NCI-H1092 (cell line): ENCODE measurements around the gene ZP1.
A peak's percentile ranks its signal among the peaks of the same experiment; 100 is the strongest.

Source experiments
- DNase-seq: peaks from one replicate; lab custom pipeline; 2025; lab: John Stamatoyannopoulos, UW

ZP1 gene

DNA sequence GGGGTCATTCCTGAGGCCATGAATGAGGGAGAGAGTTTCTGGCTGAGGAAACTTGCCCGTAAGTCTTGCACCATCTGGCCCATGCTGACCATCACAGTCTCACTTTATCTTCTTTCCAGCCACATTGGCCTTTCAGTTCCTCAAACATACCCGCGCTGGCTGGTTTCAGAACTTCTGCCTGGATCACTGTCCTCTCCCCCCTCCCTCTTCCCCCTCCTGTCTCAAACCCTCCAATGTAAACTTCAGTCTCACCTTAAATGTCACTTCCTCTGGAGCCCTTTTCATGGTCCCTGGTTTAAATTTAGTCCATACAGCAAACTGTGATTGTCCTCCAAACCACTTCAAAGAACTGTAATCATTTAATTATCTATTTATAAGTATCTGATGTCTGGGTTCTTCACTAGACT, 42.9 kb downstream of the ZP1 start:
- no peak for DNase-seq

DNA sequence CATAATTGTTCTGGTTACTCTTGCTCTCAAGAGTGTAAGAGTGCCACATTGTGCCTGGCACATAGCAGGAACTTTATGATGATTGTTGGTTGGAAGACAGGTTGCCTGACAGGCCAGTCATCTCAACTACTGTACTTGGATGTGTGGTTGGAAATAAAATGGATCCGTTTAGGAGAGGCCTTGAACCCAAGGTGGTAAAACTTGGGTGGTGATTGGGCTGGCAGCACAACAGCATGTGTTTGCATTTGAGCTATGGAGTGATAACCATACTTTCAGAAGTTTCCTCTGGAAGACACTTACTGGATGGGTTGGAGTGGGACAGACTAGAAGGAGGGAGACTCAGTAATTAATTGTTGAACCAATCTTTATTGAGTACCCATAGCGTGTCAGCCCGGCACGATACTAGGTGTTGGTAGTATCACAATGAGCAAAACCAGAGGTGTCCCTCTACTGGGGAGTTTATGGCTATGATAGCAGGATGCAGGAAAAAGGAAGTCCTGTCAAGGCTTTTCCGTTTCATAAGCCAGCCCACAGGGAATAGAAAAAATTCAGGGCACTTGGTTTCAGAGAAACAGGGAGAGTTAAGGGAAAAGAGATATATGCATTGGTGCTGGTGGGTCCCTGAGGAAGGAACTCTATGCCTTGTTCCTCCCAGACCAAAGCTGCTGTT, 43.5 kb downstream of the ZP1 start:
- DNase-seq: no peak

DNA sequence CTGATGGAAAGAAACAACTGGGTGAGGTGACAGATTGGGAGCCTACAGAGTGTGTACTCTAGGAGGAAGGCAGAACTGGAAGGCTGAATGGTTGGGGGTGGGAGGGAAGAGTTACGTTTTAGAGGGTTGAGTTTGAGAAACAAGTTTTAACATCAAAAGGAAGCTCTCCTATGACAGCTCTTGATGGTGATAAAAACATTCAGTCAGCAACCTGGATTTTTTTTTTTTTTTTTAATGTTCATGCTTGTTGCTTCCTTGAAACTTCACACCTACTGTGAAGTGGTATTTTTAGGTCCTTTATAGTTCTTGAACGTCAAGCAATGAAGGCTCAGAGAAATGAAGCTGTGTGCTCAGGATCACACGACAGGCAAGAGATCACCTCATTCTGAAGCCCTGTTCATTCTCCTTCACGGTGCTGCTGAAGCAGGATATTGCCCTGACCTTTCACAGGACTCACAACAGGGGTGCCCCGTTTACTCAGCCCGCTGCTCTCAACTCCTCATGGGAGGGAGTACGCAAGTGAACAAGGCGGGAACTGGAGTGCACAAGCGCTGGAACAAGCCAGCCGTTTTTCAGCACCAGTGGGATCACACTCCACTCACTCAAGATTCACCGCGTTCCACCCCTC, 45.0 kb downstream of the ZP1 start:
- DNase-seq: no peak

DNA sequence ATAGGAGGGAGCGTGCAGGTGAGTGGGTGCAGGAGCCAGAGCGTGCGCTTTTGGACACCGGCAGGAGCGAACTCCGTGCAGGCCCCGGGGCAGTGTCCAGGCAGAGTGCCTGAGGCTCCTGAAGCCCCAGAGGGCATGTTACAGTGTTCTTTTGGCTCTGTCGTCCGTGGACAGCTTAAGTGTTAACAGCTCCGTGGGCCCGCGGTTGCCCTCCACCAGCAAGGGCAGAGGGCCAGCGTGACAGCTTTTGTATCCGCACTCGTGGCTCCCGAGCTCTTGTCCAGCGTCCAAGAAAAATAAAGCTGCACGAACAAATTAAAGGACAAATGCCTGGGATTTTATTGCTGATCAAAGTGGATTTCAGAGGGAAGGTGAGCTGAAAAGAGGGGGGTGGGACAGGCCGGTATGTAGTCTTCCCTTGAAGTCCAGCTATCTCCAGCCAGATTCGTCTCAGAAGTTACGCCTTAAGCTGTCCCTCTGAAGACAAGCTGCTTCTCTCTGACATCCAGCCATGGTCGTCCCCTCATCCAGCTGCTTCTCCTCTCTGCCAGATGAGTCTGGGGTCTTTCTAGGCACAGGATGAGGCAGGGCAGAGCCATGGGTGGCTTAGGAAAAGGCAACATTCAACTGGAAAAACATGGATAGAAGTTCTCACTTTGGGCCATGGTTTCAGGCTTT, 45.6 kb downstream of the ZP1 start:
- DNase-seq: no peak

DNA sequence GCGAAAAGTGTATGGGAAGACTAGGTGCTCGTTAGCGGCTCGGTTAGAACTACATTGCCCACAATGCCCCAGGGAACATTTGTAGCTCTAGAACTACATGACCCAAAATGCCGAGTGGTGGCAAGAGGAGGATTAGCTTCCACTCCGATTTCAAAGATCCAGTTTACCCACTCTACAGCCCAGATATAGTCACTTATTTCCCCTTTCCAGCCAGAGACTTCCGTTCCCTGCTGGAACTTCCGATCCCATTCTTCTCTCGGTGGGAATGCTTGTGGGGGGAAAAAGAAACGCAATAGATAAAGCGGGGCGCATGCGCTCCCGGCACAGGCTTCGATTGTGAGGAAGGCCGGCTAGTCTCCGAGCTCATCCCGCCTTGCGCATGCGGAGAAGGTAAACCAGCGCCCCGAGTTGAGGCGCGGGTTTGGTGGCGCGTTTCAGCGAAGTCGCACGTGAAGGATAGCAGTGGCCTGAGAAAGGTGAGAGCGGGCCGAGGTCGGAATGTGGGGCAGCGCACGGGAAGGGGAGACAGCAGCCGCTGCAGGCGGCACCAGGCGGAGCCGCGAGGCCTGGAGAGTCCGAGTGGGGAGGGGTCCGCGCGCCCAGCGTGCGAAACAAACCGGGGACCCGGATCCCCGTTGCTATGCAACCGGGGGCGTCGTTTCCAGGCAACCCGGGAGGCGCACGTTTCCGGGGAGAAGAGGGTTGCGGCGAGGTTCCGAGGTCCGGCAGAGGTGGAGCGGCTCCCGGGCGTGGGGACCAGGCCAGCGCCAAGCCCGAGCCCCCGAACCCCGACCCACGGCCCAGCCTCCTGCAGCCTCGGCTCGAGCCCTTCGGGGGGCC, 46.7 kb downstream of the ZP1 start, which contains the start of gene TMEM109:
TSS of gene TMEM109 (plus strand) at position 366 of the 840 bp plus-strand sequence. CDS start 5,536 bp downstream, outside the sequence.
- DNase-seq: peak; percentile 92

DNA sequence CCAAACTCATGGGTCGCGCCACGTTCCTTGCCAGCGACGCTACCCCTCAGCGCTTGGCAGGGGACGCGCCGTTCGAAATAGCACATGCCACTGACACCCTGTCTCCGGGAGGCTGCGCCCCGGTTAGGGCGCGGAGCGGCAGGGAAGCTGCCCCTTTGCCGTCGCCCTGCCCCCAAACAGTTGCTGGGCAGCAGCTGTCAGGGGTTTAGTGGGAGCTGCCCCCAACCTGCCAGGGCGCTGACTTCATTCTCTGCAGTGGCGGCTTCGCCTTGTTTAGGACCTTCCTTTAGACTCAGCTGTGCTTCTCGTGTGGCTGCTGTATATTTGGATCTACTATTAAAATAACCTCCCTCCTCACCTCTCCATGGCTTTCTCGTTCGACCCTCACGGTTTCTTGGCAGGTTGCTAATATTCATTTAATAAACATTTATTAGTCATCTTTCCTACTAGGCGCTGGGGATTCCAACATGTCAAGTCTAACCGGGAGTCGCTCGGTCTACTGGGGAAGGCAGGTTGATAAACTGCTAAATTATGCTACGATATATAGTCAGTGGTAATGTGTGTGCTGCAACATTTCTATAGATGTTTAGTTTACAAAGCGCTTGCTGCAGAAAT, 47.4 kb downstream of the ZP1 start:
- DNase-seq: no peak

DNA sequence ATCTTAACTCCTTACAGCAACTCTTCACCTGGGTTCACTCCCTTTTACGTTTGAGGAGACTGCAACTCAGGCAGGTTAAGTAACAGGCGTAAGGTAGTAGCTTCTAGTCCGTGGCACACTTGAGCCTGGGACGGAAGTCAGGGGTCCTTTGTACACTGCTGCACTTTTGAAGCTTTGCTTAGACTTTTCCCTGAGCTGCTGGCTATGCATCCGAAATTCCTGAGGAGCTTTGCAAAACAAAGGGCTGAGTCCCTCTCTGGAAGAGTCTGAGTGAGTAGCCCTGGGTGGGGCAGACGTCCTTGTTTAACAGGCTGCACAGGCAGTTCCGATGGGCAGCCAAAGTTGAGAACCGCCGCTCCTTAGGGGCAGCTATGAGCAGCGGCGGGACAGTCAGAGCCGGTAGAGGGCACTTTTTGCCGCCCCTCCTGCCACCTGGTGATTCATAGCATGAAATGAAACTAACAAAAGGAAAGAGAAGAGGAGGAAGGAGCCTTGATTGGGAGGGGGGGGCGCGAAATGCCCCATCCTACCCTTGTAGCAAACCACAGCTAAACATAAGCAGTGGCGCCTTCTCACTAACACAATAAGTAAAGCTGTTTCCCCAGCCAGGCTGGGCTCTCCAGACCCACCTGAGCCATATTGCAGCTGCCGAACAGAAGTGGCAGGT, 48.0 kb downstream of the ZP1 start:
- no peak for DNase-seq

DNA sequence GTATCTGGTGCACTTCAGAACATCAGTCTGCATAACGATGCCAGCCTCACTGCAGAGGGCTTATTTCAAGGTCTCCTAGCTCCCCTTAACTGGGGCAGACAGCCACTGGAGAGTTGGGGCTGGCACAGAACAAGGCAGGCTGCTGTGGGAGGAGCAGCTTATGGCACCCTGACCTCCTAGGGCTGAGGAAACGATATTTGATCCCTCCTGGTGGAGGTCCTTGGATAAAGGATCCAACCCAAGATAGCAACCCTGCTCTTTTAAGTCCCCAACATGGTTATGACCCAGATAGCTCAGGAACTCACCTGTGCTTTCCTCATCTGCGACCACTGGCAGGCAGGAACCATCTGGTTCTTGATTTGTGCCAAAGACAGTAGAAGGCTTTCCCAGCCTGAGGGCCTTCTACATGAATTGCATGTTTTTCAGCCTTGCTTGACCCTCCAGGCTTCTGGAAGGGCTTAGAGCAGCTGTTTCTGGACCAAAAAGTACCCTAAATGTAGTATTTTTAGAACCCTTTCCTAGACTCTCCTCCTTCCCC, 49.4 kb downstream of the ZP1 start:
- DNase-seq: no peak

DNA sequence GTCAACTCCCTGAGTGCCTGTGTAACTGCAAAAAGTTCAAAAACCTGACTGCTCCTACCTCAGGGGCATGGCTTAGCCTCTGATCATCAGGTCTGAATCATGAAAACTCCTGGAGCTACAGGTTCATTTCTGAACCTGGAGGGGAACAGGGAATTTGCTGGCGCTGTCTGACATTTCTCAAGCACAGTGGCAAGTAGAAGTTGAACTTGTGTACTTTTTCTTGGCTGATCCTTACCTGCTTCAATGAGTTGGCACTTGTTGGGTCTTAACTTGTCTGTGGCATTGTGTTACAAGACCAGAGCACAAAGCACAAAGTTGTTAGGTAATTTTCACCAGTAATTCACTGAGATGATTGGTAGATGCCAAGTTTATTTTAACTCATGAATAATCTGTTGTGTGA, 49.9 kb downstream of the ZP1 start:
- DNase-seq: no peak

DNA sequence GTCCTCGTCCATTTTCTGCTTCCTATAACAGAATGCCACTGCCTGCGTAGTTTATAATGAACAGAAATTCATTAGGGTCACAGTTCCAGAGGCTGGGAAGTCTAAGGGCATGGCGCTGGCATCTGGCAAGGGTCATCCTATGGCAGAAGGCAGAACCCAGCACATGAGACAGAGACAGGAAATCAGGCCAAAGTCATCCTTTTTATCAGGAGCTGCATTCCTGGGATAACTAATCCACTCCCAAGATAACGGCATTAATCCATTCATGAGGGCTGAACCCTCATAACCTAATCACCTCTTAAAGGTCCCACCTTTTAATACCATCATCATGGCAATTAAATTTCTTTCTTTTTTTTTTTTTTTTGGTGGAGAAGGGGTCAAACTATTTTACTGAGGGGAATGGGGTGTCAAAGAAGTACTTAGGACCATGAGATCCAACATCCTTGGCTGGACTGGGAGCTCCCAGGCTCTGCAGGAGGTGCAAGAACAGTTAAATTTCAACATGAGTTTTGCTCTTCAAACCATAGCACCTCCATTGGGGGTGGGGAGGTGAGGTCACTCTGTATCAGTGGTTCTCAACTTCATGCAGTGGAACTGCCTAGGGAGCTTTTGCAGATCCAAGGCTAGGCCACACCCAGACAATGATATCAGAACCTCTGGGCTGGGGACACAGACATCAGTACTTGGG, 51.1 kb downstream of the ZP1 start:
- no peak for DNase-seq

DNA sequence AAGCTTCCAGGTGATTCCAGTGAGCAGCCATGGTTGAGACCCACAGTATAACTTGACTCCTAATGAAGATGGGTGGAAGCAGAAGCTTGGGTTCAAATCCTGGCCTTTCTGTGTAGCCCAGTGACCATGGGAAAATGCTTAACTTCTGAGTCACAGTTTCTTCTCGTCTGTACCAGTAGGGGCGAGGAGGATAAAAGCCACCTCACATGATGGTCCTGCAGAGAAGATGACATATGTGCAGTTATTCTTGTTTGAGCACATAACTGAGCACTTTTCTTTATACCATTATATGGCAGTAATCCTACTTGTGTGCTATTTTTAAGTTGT, 51.6 kb downstream of the ZP1 start:
- DNase-seq: no peak

DNA sequence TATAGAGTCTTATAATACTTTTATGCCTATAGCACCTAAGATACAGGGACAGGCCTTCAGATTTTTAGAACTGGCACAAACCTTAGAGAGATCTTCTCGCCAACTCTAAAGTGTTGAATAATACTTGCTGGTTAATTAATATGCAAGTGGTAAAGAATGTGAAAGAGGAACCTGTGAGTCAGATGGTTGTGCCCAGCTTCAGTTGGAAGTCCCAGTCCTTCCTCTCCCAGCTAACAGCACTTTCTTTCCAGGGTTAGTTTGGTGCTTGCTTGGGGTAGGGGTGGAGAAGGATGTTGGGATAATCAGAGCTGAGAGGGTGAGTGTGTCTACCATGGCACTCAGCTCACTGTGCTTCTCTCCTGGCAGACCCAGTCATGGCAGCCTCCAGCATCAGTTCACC, 52.0 kb downstream of the ZP1 start:
- no peak for DNase-seq

DNA sequence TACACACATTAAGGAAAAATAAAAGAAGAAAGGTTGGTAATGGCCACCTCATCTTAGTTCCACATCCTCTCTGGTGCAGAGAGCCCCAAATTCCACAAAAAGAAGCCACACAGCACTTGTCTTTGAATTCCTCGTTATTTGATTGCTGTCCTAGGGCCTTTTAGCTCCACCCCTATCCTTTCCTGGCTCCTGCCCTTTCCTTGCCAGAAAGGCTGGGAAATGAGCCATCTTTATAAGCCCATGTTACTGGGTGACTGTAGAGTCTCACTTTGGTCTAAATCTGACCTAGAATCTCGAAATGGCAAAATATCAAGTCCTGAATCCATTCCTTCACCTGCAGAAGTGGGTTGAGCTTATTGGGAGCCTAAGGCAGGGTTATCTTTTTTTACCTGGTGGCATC, 52.6 kb downstream of the ZP1 start:
- no peak for DNase-seq

DNA sequence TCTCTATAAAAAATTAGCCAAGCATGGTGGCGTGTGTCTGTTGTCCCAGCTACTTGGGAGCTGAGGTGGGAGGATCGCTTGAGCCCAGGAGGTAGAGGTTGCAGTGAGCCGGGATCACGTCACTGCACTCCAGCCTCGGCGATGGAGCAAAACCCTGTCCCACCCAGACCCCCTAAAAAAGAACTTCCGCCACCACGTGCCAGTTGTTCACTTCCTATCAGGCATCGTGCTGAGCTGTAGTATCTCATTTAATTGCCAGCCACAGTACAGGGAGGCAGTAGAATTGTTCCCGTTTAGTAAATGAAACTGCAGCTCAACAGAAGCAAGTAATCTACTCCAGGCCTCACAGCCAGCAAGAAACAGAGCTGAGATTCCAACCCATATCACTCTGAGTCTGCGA, 53.9 kb downstream of the ZP1 start:
- no peak for DNase-seq

DNA sequence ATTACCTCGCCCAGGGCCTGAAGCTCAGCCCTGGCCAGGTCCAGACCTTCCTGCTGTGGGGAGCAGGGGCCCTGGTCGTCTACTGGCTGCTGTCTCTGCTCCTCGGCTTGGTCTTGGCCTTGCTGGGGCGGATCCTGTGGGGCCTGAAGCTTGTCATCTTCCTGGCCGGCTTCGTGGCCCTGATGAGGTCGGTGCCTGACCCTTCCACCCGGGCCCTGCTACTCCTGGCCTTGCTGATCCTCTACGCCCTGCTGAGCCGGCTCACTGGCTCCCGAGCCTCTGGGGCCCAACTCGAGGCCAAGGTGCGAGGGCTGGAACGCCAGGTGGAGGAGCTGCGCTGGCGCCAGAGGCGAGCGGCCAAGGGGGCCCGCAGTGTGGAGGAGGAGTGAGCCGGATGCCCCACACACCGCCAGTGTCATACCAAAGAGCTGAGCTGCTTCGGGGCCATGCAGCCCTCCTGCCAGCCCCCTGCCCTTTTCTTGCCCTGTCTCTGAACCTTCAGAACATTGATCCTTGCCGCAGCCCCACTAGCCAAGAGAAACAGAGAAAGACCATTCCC, 54.5 kb downstream of the ZP1 start:
- DNase-seq: no peak

DNA sequence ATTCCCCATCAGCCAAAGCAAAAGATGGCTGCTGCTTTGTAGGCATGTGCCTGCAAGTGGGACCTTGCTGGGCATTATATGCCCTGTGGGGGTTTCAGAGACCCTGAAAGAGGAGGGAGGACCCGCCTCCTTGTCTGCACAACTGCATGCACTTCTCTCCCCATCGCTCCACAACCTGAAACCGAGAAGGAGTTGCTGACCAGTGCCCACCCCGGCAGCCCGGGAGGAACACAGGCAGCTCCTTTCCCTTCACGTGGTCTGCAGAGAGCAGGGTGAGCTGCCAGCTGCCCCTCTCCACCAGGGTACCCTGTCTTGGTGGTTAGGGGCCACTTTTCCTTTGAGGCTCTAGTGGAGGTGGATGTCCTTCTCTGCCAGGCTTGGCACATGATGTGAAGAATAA, 55.6 kb downstream of the ZP1 start:
- no peak for DNase-seq

DNA sequence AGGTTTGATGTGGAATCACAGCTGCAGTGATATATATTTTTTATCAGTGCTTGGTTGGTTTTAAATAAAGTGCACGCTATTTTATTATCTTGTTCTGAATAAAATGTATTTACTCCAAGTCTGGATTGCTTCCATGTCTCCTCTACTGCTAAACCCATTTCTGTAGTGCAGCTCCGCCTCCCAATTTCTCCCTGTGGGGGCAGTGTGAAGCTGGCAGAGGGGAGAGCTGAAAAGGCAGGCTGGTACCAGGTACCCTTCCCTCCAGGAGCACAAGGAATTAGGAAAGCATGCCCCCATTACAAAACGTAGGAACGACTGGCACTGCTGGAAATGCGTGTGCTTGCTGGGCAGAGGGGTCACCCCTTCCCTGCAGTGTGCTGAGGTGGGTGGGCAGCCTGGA, 56.0 kb downstream of the ZP1 start:
- no peak for DNase-seq

DNA sequence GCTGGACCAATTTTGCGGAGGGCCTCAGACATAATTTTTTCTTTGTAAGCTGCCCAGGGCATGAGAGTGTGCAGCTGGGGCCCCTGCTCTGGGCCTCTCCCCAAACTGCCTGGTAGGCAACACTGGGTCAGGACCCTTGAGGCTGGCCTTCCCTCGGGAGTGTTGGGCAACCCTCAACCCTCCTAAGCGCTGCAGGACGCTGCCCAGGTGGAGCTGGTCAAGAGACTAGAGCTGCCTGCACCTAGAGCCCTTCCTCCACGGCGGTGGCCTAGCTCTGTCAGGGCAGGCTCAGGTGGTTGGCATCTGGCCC, 56.4 kb downstream of the ZP1 start:
- DNase-seq: no peak

DNA sequence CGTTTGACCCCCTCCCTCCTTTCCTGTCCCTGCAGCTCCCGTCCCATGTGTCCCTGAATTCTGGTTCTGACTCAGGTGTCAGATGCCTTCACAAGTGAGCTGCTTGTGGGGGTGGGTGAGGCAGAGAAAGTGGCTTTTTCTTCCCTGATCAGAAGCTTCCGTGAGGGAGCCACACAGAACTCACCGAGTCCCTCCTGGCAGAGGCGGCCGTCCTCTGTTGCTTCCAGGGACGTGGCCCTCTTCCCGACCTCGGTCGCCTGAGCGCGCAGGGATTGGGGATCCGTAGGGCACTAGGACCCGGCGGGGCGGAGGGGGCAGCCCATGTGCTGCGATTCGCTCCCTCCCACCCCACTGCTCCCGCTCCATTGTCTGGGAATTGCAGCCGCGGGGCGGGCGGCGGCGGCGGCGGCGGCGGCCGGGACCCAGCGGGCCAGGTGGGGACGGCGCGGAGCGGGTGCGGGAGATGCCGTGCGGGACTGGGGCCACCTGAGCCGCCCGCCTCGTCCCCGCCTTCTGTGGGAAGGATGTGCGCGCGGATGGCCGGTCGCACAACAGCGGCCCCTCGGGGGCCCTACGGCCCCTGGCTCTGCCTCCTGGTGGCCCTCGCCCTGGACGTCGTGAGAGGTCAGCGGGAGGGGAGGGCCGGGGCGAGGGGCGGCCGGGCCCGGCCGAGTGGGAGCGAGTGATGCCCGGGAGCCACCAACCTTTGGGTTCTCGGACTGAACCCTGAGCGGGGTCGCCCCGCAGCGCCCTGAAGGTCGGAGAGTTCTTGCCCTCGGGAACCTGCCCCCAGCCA, 57.0 kb downstream of the ZP1 start, which contains the start of gene TMEM132A:
TSS of gene TMEM132A (plus strand) at position 351 of the 796 bp plus-strand sequence. CDS start at position 525, 174 bp downstream.
- peak; percentile 61 for DNase-seq
